ENCODE results near the gene TMEM129.

The TMEM129 gene

DNA sequence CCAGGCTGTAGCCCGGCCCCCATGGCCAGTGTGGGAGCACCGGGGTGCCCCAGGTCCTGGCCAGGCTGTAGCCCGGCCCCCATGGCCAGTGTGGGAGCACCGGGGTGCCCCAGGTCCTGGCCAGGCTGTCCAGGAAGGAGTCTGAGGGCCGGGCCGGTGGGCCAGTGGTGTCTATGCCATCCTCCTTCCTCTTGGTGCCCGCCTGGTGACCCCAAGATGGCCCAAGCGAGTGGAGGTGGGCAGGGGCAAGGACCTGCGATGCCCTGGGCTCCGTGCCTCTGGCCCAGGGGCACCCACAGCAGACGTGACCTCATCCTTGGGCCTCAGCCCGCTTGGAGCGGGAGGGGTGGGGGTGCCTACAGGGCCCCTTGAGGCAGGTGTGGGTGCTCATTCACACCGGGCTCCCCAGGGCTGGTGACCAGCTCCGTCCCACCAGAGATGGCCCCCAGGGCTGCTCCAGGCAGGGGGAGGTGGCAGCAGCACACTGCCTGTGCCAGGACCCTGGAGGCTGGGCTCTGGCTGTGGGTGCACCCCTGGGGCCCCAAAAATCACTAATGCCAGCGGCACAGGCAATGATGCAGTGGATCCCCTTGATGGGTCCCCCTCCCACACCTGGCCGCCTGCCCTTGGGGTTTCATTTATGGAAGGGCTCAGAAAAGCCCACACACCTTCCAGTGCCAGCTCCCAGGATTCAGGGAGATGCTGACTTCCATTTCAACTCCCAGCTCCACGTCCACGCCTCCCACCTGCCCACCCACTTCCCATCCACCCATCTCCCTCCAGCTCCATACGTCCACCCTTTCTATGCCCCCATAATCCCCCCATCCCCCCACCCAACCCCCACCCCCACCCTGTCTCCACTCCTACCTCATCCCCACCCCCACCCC, 36.0 kb upstream of the TMEM129 start:
- DNase-seq (ENCODE audit: insufficient read length) (no peak), FAIRE-seq (no peak)
- TF ChIP-seq TAF1 (IDR thresholded peaks at IDR 0.05; ENCODE audit: borderline replicate concordance, low read depth, low read length) (no peak), POLR2AphosphoS5 (IDR thresholded peaks at IDR 0.05; ENCODE audit: low read depth, low read length) (no peak), POLR2A (IDR thresholded peaks at IDR 0.05; ENCODE audit: low read depth, low read length) (no peak)

DNA sequence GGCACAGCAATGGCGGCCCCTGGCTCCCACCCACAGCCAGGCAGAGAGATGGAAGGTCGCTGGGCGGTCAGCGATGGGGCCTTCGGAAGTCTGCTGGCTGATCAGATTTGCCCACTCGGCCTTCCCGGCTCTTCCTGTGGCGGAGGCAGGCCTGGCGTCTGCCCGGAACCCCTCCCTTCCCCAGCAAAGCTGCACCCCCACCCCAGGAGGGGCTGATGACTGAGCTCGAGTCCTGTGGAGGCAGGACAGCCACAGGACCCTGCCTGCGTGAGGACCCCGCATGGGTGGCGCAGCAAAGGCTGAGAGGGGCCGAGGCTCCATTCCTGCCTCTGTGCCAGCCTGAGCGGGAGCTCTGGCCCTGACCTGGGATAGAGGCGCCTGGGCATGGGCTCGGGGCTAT, 35.0 kb upstream of the TMEM129 start:
- FAIRE-seq: no peak
- no peak for DNase-seq (ENCODE audit: insufficient read length)
- TF ChIP-seq POLR2A (IDR thresholded peaks at IDR 0.05; ENCODE audit: low read depth, low read length) (no peak), POLR2AphosphoS5 (IDR thresholded peaks at IDR 0.05; ENCODE audit: low read depth, low read length) (no peak), TAF1 (IDR thresholded peaks at IDR 0.05; ENCODE audit: borderline replicate concordance, low read depth, low read length) (no peak)

DNA sequence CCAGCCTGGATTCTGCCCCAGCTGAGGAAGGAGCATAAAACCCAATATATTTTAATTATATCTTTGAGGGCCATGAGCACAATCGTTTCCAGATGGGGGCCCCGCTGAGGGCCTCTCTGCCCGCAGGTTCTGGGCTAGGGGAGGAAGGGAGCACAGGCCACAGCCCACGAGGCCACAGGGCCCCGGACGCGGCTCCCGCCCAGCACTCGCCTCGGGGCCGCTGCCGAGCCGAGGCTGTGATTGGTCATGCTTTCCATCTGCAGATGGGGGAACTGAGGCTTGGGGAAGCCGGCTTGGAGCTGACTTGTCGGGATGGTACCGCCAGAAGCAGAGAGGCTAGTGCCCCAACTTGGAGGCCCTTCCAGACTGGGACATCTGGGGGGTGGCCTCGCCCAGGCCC, 34.2 kb upstream of the TMEM129 start:
- TF ChIP-seq POLR2AphosphoS5 (IDR thresholded peaks at IDR 0.05; ENCODE audit: low read depth, low read length) (no peak), POLR2A (IDR thresholded peaks at IDR 0.05; ENCODE audit: low read depth, low read length) (no peak), TAF1 (IDR thresholded peaks at IDR 0.05; ENCODE audit: borderline replicate concordance, low read depth, low read length) (no peak)
- FAIRE-seq: no peak
- no peak for DNase-seq (ENCODE audit: insufficient read length)

DNA sequence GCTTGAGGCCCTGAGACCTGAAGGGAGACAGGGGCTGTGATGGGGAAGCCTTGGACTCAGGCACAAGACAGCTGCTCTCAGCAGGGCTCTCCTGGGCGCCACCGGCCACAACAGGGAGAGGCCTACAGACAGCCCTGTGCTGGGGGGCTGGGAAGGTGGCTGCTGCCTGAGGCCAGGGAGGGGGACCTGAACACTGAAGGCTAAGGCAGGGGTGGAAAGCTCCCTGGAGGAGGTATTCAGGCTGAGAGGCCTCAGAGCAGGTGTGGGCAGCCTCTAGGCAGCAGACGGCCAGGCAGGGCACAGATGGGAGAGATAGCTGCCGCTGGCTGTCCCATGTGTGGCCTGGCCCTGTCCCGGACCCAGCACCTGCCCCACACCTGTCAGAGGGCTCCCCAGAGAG, 33.2 kb upstream of the TMEM129 start:
- FAIRE-seq: no peak
- TF ChIP-seq TAF1 (IDR thresholded peaks at IDR 0.05; ENCODE audit: borderline replicate concordance, low read depth, low read length) (no peak), POLR2AphosphoS5 (IDR thresholded peaks at IDR 0.05; ENCODE audit: low read depth, low read length) (no peak), POLR2A (IDR thresholded peaks at IDR 0.05; ENCODE audit: low read depth, low read length) (no peak)
- DNase-seq (ENCODE audit: insufficient read length): no peak

DNA sequence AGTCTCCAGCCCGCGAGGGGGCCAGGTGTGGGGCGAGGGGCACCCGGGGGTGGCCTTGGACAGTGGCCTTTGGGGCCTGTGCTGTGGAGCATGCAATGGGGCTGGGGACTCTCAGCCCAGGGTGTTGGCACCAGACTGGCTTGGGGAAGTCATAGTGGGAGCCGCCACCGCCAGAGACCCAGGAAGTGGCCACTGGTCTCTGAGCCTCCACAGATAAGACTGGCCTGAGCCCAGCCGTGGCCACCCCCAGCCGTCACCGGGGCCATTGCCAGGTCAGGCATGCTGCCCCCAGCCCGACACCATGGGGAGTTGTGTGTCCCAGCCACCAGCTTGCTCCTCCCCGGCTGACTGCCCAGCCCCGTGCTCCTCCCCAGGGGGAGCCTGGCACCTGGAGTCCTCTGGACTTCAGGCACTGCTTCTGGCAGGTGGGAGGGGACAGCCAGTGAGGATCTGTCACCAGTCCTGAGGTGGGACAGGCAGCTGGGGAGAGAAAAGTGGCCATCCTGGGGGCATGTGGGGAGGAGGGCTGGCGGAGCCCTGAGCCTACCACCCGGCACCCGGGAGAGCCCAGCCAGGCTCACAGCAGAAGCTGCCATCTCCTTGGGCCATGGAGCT, 32.7 kb upstream of the TMEM129 start:
- DNase-seq (ENCODE audit: insufficient read length): no peak
- TF ChIP-seq POLR2AphosphoS5 (IDR thresholded peaks at IDR 0.05; ENCODE audit: low read depth, low read length): no peak
- no peak for TF ChIP-seq POLR2A (IDR thresholded peaks at IDR 0.05; ENCODE audit: low read depth, low read length)
- no peak for FAIRE-seq

DNA sequence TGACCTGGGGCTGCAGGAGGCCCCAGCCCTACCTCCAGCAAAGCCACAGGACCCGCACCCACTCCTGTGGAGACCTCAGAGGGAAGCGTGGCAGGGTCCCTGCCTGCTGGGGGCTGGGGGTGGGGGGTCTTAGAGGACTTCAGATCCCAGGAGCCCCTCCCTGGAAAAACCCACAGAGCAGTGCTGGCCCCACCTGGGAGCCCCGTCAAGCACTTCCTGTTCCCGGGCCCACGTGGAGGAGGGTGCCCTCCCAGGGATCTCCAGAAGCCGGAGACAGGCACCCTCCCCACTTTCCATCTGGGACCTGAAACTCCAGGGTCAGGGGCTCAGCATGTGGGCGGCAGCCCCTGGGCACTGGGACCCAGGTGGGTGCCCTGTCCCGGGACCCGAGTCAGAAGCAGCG, 32.2 kb upstream of the TMEM129 start:
- no peak for TF ChIP-seq POLR2AphosphoS5 (IDR thresholded peaks at IDR 0.05; ENCODE audit: low read depth, low read length)
- no peak for TF ChIP-seq TAF1 (IDR thresholded peaks at IDR 0.05; ENCODE audit: borderline replicate concordance, low read depth, low read length)
- TF ChIP-seq POLR2A (IDR thresholded peaks at IDR 0.05; ENCODE audit: low read depth, low read length): no peak
- no peak for DNase-seq (ENCODE audit: insufficient read length)
- FAIRE-seq: no peak

DNA sequence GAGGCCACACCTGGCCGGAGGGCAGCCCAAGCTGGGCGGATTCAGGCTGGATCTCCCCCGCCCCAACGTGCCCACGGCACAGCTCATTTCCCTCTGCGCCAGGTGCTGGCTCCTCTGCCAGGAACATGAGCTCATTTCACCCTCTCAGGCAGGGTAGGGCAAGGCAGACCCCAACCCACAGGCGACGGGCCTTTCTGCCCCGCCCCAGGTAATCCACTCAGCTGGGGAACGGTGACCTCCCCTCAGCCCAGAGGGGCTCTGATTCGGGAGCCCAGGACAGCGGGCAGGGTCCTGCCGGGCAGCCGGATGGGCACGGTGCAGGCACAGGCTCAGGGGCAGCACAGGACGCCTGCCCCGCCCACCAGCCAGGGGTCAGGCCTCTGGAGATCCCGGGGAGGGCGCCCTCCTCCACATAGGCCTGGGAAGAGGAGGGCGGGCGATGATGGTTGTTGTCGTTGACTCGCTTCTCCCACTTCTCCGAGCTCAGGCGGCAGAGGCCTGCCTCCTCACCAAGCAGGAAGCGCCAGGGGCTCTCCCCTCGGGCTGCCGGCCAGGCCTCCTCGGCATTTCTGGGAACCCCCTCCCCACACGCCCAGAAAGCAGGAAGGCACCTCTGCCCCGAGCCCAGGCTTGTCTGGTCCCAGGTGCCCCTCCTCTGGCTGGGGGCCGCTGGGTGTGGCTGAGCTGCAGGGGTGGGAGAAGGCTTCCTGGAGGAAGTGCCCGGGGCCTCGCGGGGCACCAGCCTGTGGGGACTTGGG, 31.3 kb upstream of the TMEM129 start:
- TF ChIP-seq POLR2A (IDR thresholded peaks at IDR 0.05; ENCODE audit: low read depth, low read length) (no peak), TAF1 (IDR thresholded peaks at IDR 0.05; ENCODE audit: borderline replicate concordance, low read depth, low read length) (no peak), POLR2AphosphoS5 (IDR thresholded peaks at IDR 0.05; ENCODE audit: low read depth, low read length) (no peak)
- DNase-seq (ENCODE audit: insufficient read length) (no peak), FAIRE-seq (no peak)

DNA sequence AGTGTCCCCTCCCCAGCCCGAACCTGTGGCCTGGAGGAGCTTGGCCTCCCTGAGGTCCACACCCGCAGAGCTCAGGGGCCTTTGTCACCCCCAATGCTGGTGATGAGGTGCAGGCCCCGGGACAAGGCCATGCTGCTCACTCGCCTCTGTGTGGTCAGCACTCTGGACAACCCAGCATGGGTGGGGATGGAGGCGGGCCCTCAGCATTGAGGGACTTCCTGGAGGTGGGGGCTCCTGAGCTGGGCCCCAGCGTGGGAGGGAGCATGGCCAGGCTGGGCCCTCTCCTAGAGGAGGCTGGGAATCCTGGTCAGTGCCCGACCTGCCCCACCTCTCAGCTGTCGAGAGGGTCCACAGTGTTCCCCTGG, 30.8 kb upstream of the TMEM129 start:
- no peak for TF ChIP-seq POLR2AphosphoS5 (IDR thresholded peaks at IDR 0.05; ENCODE audit: low read depth, low read length)
- no peak for TF ChIP-seq POLR2A (IDR thresholded peaks at IDR 0.05; ENCODE audit: low read depth, low read length)
- TF ChIP-seq TAF1 (IDR thresholded peaks at IDR 0.05; ENCODE audit: borderline replicate concordance, low read depth, low read length): no peak
- DNase-seq (ENCODE audit: insufficient read length): no peak
- no peak for FAIRE-seq

DNA sequence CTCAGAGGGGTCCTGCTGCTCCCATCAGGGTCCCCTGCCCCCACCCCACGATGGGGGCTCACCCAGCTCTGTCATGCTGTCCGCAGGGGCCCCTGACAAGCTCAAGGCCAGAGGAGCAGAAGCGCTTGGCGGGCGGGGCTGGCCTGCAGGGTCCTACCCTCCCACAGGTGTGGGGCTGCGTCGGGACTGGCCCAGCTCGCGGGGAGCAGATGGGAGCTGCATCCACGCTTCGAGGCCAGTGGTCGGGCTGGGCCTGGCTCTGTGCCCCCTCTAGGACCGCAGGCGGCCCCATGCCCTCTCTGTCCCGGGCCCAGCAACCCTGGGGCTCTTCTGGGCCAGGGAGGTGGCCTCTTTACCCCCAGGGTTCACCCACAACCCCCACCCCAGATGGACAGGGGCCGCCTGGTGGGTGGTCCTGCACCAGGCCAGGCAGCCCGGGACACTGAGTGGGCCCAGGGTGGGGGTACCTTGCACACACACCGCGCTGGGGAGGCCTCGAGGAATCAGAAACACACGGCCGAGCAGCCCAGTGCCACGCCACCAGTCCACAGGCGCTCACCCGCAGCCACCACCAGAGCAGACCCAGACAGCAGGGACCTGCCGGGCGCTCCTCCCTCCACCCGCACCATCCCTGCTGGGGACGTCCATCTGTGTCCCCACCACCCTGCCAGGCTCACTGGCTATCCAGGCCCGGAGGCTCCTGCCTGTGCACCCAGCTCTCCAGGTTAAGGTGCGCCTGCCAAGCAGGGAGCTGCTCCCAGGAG, 30.2 kb upstream of the TMEM129 start:
- FAIRE-seq (no peak), DNase-seq (ENCODE audit: insufficient read length) (no peak)
- TF ChIP-seq TAF1 (IDR thresholded peaks at IDR 0.05; ENCODE audit: borderline replicate concordance, low read depth, low read length) (no peak), POLR2A (IDR thresholded peaks at IDR 0.05; ENCODE audit: low read depth, low read length) (no peak), POLR2AphosphoS5 (IDR thresholded peaks at IDR 0.05; ENCODE audit: low read depth, low read length) (no peak)

DNA sequence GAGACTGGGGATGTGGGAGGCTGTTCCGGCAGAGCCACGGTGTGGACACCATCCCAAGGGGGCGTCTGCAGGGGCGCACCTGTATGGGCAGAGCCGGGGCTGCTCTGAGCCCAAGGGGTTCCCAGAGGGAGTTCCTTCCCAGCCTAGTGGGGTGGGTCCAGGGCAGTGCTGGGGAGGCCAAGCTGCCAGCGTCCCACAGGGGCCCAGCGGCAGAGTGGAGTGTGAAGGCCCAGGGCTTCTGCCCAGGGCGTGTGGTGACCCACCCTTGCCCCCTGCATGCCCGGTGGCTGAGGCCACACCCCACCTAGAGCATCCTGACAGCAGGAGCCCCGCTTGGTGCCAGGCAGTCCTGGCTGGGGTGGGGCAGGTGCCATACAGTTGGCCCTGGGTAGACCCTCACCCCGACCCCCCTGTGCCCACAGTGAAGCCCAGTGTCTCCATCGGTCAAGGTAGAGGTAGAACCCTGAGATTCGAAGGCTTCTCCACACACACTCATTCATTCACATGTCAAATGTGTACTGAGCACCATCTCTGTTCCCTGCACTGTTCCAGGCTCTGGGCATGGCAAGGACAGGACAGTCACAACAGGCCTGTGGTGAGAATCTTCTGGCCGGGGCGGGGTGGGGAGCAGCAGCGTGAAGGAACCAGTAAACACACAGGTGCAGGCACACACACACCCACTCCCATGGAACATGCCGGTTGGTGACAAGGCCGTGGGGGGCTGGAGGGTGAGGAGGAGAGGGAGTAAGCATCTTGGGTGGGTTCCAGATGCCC, 29.4 kb upstream of the TMEM129 start:
- TF ChIP-seq POLR2AphosphoS5 (IDR thresholded peaks at IDR 0.05; ENCODE audit: low read depth, low read length) (no peak), TAF1 (IDR thresholded peaks at IDR 0.05; ENCODE audit: borderline replicate concordance, low read depth, low read length) (no peak), POLR2A (IDR thresholded peaks at IDR 0.05; ENCODE audit: low read depth, low read length) (no peak)
- no peak for DNase-seq (ENCODE audit: insufficient read length)
- no peak for FAIRE-seq

All from GM12892 (cell line).